Endothelial cell of umbilical vein (primary cell): ENCODE results near the gene ACIN1.

Source experiments
- CTCF ChIP-seq, 2 donors: IDR thresholded peaks; 1 replicate in 1 of 2; 2 replicates in 1 of 2; pipeline ENCODE4 v1.5.1; 2011; ENCODE audit warnings: low read length in 2 of 2, mild to moderate bottlenecking in 2 of 2, moderate library complexity in 2 of 2, control low read depth in 1 of 2, inconsistent platforms in 1 of 2, low read depth in 1 of 2; ENCODE audit not compliant: insufficient read depth in 1 of 2; ENCODE audit errors: extremely low read depth in 1 of 2
- GATA2 ChIP-seq: IDR thresholded peaks from 2 replicates; pipeline ENCODE4 v1.7.0; 2011; ENCODE audit warnings: low read depth, mild to moderate bottlenecking, moderate library complexity, mixed read lengths, low read length; ENCODE audit not compliant: insufficient read length, insufficient read depth
- JUN ChIP-seq: IDR thresholded peaks from 2 replicates; pipeline ENCODE4 v1.6.1; 2011; ENCODE audit warnings: borderline replicate concordance, low read depth; ENCODE audit not compliant: insufficient read length, insufficient read depth
- POLR2AphosphoS5 ChIP-seq: IDR thresholded peaks from 2 replicates; pipeline ENCODE4 v1.6.1; 2012; ENCODE audit warnings: low read depth, mild to moderate bottlenecking, control low read depth, low read length, moderate library complexity; ENCODE audit not compliant: insufficient read depth

GRCh38 chr14:23089498-23090253 lies 5.3 kb downstream of the ACIN1 start:
- no peak for TF ChIP-seq CTCF (IDR thresholded peaks at IDR 0.05; ENCODE audit: extremely low read depth in 1 of 2, insufficient read depth in 1 of 2, low read depth in 1 of 2, low read length in 2 of 2)
- no peak for TF ChIP-seq JUN
- no peak for TF ChIP-seq GATA2
- no peak for TF ChIP-seq POLR2AphosphoS5
